Endothelial cell of umbilical vein (primary cell): ENCODE measurements around the gene SRGAP2. TPM values are rescaled to one million over a fixed set of nuclear protein-coding genes. Genes with fewer than 3 reads are reported as not detected.
"Not testable (repeated sequence)": the region's sequence is repeated elsewhere in the genome, so short reads cannot be mapped to it uniquely, and the experiment has no call there.

Experiments used
- BruUV-seq: library from RNA; stranded (reverse); fragments of 400-500 nt; replicated peaks from 2 replicates; lab custom pipeline; 2021; lab: Mats Ljungman, UMichigan
- CTCF ChIA-PET: fragments of 300-600, 350-600 bp; sonication (Branson Sonifier 250); formaldehyde crosslinking; loops from one replicate; lab custom pipeline; 2021; ENCODE audit warnings: antibody characterized with exemption, inconsistent platforms; lab: Charles Lee
- POLR2A ChIA-PET: fragments of 300-600, 350-600 bp; sonication (Branson Sonifier 250); formaldehyde crosslinking; loops from one replicate; lab custom pipeline; 2021; ENCODE audit warnings: antibody characterized with exemption, inconsistent platforms; lab: Charles Lee
- DNase-seq: peaks from one replicate; pipeline ENCODE4 v3.0.0-alpha.2; 2011; ENCODE audit warnings: low read depth, low spot score
- FAIRE-seq: peaks from 2 replicates; lab custom pipeline; 2011; peaks lifted over from hg19 to GRCh38; lab: Jason Lieb, UNC
- H2AFZ ChIP-seq: 2 replicates; pipeline ENCODE4 v1.6.0; 2012; ENCODE audit warnings: low read depth, low read length, control low read depth, inconsistent platforms
- H3K27ac ChIP-seq: 2 replicates; pipeline ENCODE4 v1.5.1; 2011; ENCODE audit warnings: low read depth, mild to moderate bottlenecking, control low read depth, low read length, moderate library complexity; ENCODE audit not compliant: insufficient read depth
- H3K27me3 ChIP-seq, 2 experiments: 2 replicates each; pipeline versions ENCODE4 v1.6.0 to v1.6.1; 2011; ENCODE audit warnings: low read length in 2 of 2, mixed read lengths in 1 of 2; ENCODE audit not compliant: control insufficient read depth in 2 of 2, insufficient read depth in 2 of 2
- H3K36me3 ChIP-seq, 2 experiments: 2 replicates in 1 of 2; 3 replicates in 1 of 2; pipeline ENCODE4 v1.5.1; 2011; ENCODE audit warnings: low read length in 2 of 2, mild to moderate bottlenecking in 1 of 2, moderate library complexity in 1 of 2; ENCODE audit not compliant: control insufficient read depth in 2 of 2, insufficient read depth in 2 of 2; ENCODE audit errors: extremely low read depth in 1 of 2
- H3K4me1 ChIP-seq: 3 replicates; pipeline ENCODE4 v1.5.1; 2011; ENCODE audit warnings: mild to moderate bottlenecking, low read length; ENCODE audit not compliant: control insufficient read depth, insufficient read depth; ENCODE audit errors: extremely low read depth
- H3K4me2 ChIP-seq: 2 replicates; pipeline ENCODE4 v1.6.1; 2011; ENCODE audit warnings: low read length, control low read depth, mixed read lengths; ENCODE audit not compliant: insufficient read depth
- H3K4me3 ChIP-seq, 3 experiments: fragments of 200-600 bp in 1 of 3; sonication (generic), shearing (Covaris generic) in 1 of 3; replicated peaks in 1 of 3; 2 replicates each; pipeline ENCODE4 v1.5.1; 2011 to 2016; ENCODE audit warnings: control low read depth in 3 of 3, low read length in 3 of 3, mild to moderate bottlenecking in 2 of 3, inconsistent platforms in 1 of 3, low read depth in 1 of 3, moderate library complexity in 1 of 3; ENCODE audit not compliant: insufficient read depth in 1 of 3
- H3K79me2 ChIP-seq: 2 replicates; pipeline ENCODE4 v1.6.0; 2012; ENCODE audit warnings: low read length, inconsistent platforms; ENCODE audit not compliant: control insufficient read depth, insufficient read depth
- H3K9ac ChIP-seq: replicated peaks from 2 replicates; pipeline ENCODE3; 2011; ENCODE audit warnings: low read length, control low read depth; ENCODE audit not compliant: insufficient read depth; ENCODE audit errors: extremely low read depth
- H3K9me1 ChIP-seq: replicated peaks from 3 replicates; pipeline ENCODE4 v1.6.0; 2011; ENCODE audit warnings: mild to moderate bottlenecking, low read length; ENCODE audit not compliant: control insufficient read depth, insufficient read depth; ENCODE audit errors: extremely low read depth
- H3K9me3 ChIP-seq: replicated peaks from 2 replicates; pipeline ENCODE4 v1.5.1; 2012; ENCODE audit warnings: low read length, inconsistent platforms; ENCODE audit not compliant: control insufficient read depth, insufficient read depth
- H4K20me1 ChIP-seq: replicated peaks from 2 replicates; pipeline ENCODE3; 2011; ENCODE audit warnings: mild to moderate bottlenecking, low read length; ENCODE audit not compliant: control insufficient read depth, insufficient read depth; ENCODE audit errors: extremely low read depth
- dilution Hi-C: fragments of 300-500 bp; cut with MboI; formaldehyde crosslinking; loops from one replicate; pipeline ENCODE4 v1.15.0; 2019; ENCODE audit warnings: low sequenced_read_pairs; ENCODE audit not compliant: extremely low pct_ligation_motif_present
- intact Hi-C: fragments of 100-400 bp; cut with micrococcal nuclease; formaldehyde crosslinking; loops from one replicate; pipeline ENCODE4 v1.10.0; 2022
- polyA plus RNA-seq, 4 experiments: library from polyadenylated mRNA; depleted of rRNA in 3 of 4; stranded (reverse) in 3 of 4; unstranded in 1 of 4; fragments of >200 nt; gene quantifications; 2 replicates each; pipeline versions ENCODE4 v1.2.1 to v1.2.3, GENCODE V29; 2011 to 2012; ENCODE audit warnings: missing spikeins in 1 of 4
- total RNA-seq: library from RNA; stranded (reverse); gene quantifications from 2 replicates; pipeline ENCODE4 v1.2.3, GENCODE V29; 2021

Gene SRGAP2
- total and polyA plus RNA-seq, 2 donors (not counting 3 experiments of a cell fraction or from before 2014, with no cell fraction given), result 46.4 to 138 TPM

GRCh38 chr1:206218285-206218684, 14.9 kb downstream of the SRGAP2 start:
- FAIRE-seq, H3K4me3 ChIP-seq, H3K9me3 ChIP-seq, H2AFZ ChIP-seq, H3K36me3 ChIP-seq, H3K9me1 ChIP-seq, dilution Hi-C loops, H3K27me3 ChIP-seq, BruUV-seq, H3K9ac ChIP-seq, H3K4me1 ChIP-seq, H3K27ac ChIP-seq, intact Hi-C loops, POLR2A ChIA-PET, H3K4me2 ChIP-seq, DNase-seq, H4K20me1 ChIP-seq, CTCF ChIA-PET: not testable (repeated sequence)
- peaks cover 13% of the 10 kb centered on the region for H3K79me2 ChIP-seq

- H3K9ac ChIP-seq, H3K4me3 ChIP-seq, H3K9me1 ChIP-seq, H3K9me3 ChIP-seq, H3K27me3 ChIP-seq, dilution Hi-C loops, H2AFZ ChIP-seq, FAIRE-seq, H3K4me1 ChIP-seq, POLR2A ChIA-PET, H3K36me3 ChIP-seq, CTCF ChIA-PET, H4K20me1 ChIP-seq, DNase-seq, intact Hi-C loops, H3K4me2 ChIP-seq, BruUV-seq, H3K27ac ChIP-seq: not testable (repeated sequence)
- H3K79me2 ChIP-seq, result peaks cover 13% of the 10 kb centered on the region
Observed at GRCh38 chr1:206218765-206219164, 15.4 kb downstream of the SRGAP2 start.

GRCh38 chr1:206219514-206220331, 16.4 kb downstream of the SRGAP2 start:
- intact Hi-C loops, H3K27me3 ChIP-seq, H3K4me3 ChIP-seq, POLR2A ChIA-PET, H3K27ac ChIP-seq, H4K20me1 ChIP-seq, CTCF ChIA-PET, BruUV-seq, H3K4me1 ChIP-seq, H3K36me3 ChIP-seq, H3K9me1 ChIP-seq, DNase-seq, FAIRE-seq, H3K9ac ChIP-seq, dilution Hi-C loops, H3K9me3 ChIP-seq, H2AFZ ChIP-seq: not testable (repeated sequence)
- peak overlapping the region; percentile 31 for H3K4me2 ChIP-seq
- peaks cover 13% of the 10 kb centered on the region for H3K79me2 ChIP-seq

- H4K20me1 ChIP-seq, H3K9me1 ChIP-seq, dilution Hi-C loops, FAIRE-seq, H3K9ac ChIP-seq, POLR2A ChIA-PET, H3K36me3 ChIP-seq, H2AFZ ChIP-seq, BruUV-seq, H3K27me3 ChIP-seq, intact Hi-C loops, CTCF ChIA-PET, H3K4me1 ChIP-seq, H3K4me3 ChIP-seq, H3K9me3 ChIP-seq: not testable (repeated sequence)
- H3K27ac ChIP-seq, result peak overlapping the region; percentile 18
- DNase-seq, result peak; percentile 24
- peak overlapping the region; percentile 31 for H3K4me2 ChIP-seq
- H3K79me2 ChIP-seq, result peaks cover 13% of the 10 kb centered on the region
Observed at GRCh38 chr1:206220332-206221000, 17.1 kb downstream of the SRGAP2 start.
